GM23248 (cell line): Measurements from ENCODE around the gene PHC2. TPM values are rescaled to one million over a fixed set of nuclear protein-coding genes. Genes with fewer than 3 reads are reported as not detected.

Experiments used
- DNase-seq: peaks from one replicate; pipeline ENCODE4 v3.0.0-alpha.2; 2015
- H2AFZ ChIP-seq: fragments of 200-600 bp; sonication (generic); 2 replicates; pipeline ENCODE4 v1.6.1; 2016; ENCODE audit warnings: antibody characterized with exemption
- H3F3A ChIP-seq: fragments of 200-600 bp; sonication (generic); 2 replicates; pipeline ENCODE4 v1.6.1; 2016; ENCODE audit warnings: mild to moderate bottlenecking, antibody characterized with exemption, mixed run types; ENCODE audit not compliant: insufficient read depth
- H3K27ac ChIP-seq: fragments of 200-600 bp; sonication (generic); 2 replicates; pipeline ENCODE4 v1.5.1; 2016; ENCODE audit warnings: mild to moderate bottlenecking
- H3K27me3 ChIP-seq: fragments of 200-600 bp; sonication (generic); replicated peaks from 2 replicates; pipeline ENCODE4 v1.6.1; 2016; ENCODE audit warnings: mild to moderate bottlenecking; ENCODE audit not compliant: insufficient read depth
- H3K36me3 ChIP-seq: fragments of 200-600 bp; sonication (generic); 2 replicates; pipeline ENCODE4 v1.6.1; 2016; ENCODE audit warnings: low read depth, mild to moderate bottlenecking
- H3K4me1 ChIP-seq: fragments of 200-600 bp; sonication (generic); 2 replicates; pipeline ENCODE4 v1.6.1; 2016; ENCODE audit warnings: mild to moderate bottlenecking; ENCODE audit not compliant: insufficient read depth
- H3K4me2 ChIP-seq: fragments of 200-600 bp; sonication (generic); one replicate; pipeline ENCODE4 v1.6.1; 2016; ENCODE audit warnings: mild to moderate bottlenecking; ENCODE audit not compliant: unreplicated experiment
- H3K4me3 ChIP-seq: fragments of 200-600 bp; sonication (generic); 2 replicates; pipeline ENCODE4 v1.5.1; 2016; ENCODE audit warnings: mild to moderate bottlenecking
- H3K79me2 ChIP-seq: fragments of 200-600 bp; sonication (generic); 2 replicates; pipeline ENCODE4 v1.6.1; 2016; ENCODE audit warnings: mild to moderate bottlenecking; ENCODE audit not compliant: insufficient read depth
- H3K9ac ChIP-seq: fragments of 200-600 bp; sonication (generic); 2 replicates; pipeline ENCODE4 v1.6.1; 2016; ENCODE audit warnings: mild to moderate bottlenecking
- H3K9me2 ChIP-seq: fragments of 200-600 bp; sonication (generic); 2 replicates; pipeline ENCODE4 v1.6.1; 2016; ENCODE audit warnings: mixed run types, mild to moderate bottlenecking, moderate library complexity; ENCODE audit not compliant: insufficient read depth
- H3K9me3 ChIP-seq: fragments of 200-600 bp; sonication (generic); one replicate; pipeline ENCODE4 v1.6.1; 2017; ENCODE audit warnings: low read depth
- H4K20me1 ChIP-seq: fragments of 200-600 bp; sonication (generic); 2 replicates; pipeline ENCODE4 v1.6.0; 2016; ENCODE audit not compliant: insufficient read depth
- EZH2 ChIP-seq: fragments of 200-600 bp; sonication (generic); IDR thresholded peaks from 2 replicates; pipeline ENCODE4 v1.6.1; 2018; ENCODE audit warnings: antibody characterized with exemption, mild to moderate bottlenecking; ENCODE audit not compliant: insufficient read depth, poor library complexity, severe bottlenecking
- EZH2phosphoT487 ChIP-seq: fragments of 200-600 bp; sonication (generic); IDR thresholded peaks from 2 replicates; pipeline ENCODE4 v1.6.1; 2018; ENCODE audit warnings: antibody characterized with exemption, moderate library complexity, mild to moderate bottlenecking, low read depth; ENCODE audit not compliant: insufficient read depth
- WGBS, 2 experiments: methylation state at CpG; one replicate each; pipeline ENCODE4 v1.1.6; 2015 to 2017; ENCODE audit warnings: low lambda C conversion rate in 2 of 2, low coverage in 1 of 2; ENCODE audit errors: missing lambda C conversion rate in 2 of 2; 5-methylcytosine and 5-hydroxymethylcytosine counted together
- in situ Hi-C: fragments of 300-500 bp; cut with MboI; formaldehyde crosslinking; loops from 2 replicates; pipeline ENCODE4 v1.15.0; 2020
- polyA plus RNA-seq: library from polyadenylated mRNA; unstranded; fragments of >200 nt; fragmentation: Nextera tagmentation; extraction: Ambion mirVana; gene quantifications from 2 replicates; pipeline ENCODE4 v1.2.1, GENCODE V29; 2016
- total RNA-seq: library from RNA; depleted of rRNA; stranded (reverse); fragments of >200 nt; shearing (Covaris generic); gene quantifications from 2 replicates; pipeline ENCODE4 v1.2.3, GENCODE V29; 2014

The PHC2 gene
- total and polyA plus RNA-seq, 2 experiments from 2014 or later: 15.1 to 74.7 TPM

GRCh38 chr1:33373606-33374005 is 57.3 kb downstream of the PHC2 start:
- H3K79me2 ChIP-seq: no peaks in the 10 kb centered on the region
- no peak for TF ChIP-seq EZH2
- no peak for TF ChIP-seq EZH2phosphoT487
- H3K9ac ChIP-seq: no peak overlapping the region
- H3K9me2 ChIP-seq: no peaks in the 10 kb centered on the region
- 81 to 86% methylated on average over 4 of the region's 4 CpGs for WGBS, 2 experiments
- no peak for DNase-seq
- H3K9me3 ChIP-seq: no peaks in the 10 kb centered on the region
- H3K27ac ChIP-seq: no peak overlapping the region
- H3K4me3 ChIP-seq: no peak overlapping the region
- in situ Hi-C loops: loop anchor here (25.0 kb wide), 1 partner anchor 161 kb away; no protein-coding TSS in a partner anchor
- H3F3A ChIP-seq: peaks cover 6% of the 10 kb centered on the region; the same call in 1 of the 2 replicates
- H3K4me2 ChIP-seq: no peak overlapping the region
- H3K4me1 ChIP-seq: peaks cover 18% of the 10 kb centered on the region
- H4K20me1 ChIP-seq: no peaks in the 10 kb centered on the region
- H3K27me3 ChIP-seq: no peaks in the 10 kb centered on the region
- H3K36me3 ChIP-seq: no peaks in the 10 kb centered on the region
- H2AFZ ChIP-seq: no peak overlapping the region

DNA sequence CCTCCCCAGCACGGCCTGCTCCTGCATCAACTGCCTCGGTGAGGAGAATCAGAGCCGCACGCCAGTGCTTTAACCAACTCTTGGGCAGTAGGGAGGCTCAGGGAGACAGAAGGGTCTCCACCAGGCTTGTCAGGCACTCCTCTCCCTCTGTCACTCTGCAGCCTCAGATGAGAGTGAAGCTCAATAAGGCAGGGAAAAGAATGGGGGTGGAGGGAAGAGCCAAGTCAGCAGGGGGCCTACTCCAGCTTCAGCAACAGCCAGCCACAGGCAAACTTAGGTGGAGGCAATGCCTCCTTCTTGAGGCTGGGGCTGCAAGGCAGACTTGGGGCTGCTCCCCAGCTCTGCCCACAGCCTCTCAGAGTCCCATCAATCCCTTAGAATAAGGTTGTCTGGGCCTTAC is 58.2 kb downstream of the PHC2 start:
- peaks cover 18% of the 10 kb centered on the region for H3K4me1 ChIP-seq
- no peaks in the 10 kb centered on the region for H3K27me3 ChIP-seq
- H3K4me2 ChIP-seq: no peak overlapping the region
- no peaks in the 10 kb centered on the region for H3K36me3 ChIP-seq
- no peaks in the 10 kb centered on the region for H3K79me2 ChIP-seq
- WGBS, 2 experiments: 98 to 99% methylated on average over 4 of the region's 4 CpGs
- TF ChIP-seq EZH2phosphoT487 (no peak), EZH2 (no peak)
- H3K27ac ChIP-seq: no peak overlapping the region
- peaks cover 6% of the 10 kb centered on the region; the same call in 1 of the 2 replicates for H3F3A ChIP-seq
- H3K9me2 ChIP-seq: no peaks in the 10 kb centered on the region
- in situ Hi-C loops: loop anchor here (25.0 kb wide), 1 partner anchor 160 kb away; no protein-coding TSS in a partner anchor
- no peaks in the 10 kb centered on the region for H3K9me3 ChIP-seq
- no peak overlapping the region for H2AFZ ChIP-seq
- no peaks in the 10 kb centered on the region for H4K20me1 ChIP-seq
- no peak overlapping the region for H3K4me3 ChIP-seq
- H3K9ac ChIP-seq: no peak overlapping the region
- no peak for DNase-seq

- no peak overlapping the region for H3K4me2 ChIP-seq
- H2AFZ ChIP-seq: no peak overlapping the region
- no peak overlapping the region for H3K9ac ChIP-seq
- H3K27me3 ChIP-seq: no peaks in the 10 kb centered on the region
- H3K79me2 ChIP-seq: no peaks in the 10 kb centered on the region
- no peaks in the 10 kb centered on the region for H3K36me3 ChIP-seq
- H3K27ac ChIP-seq: no peak overlapping the region
- no peaks in the 10 kb centered on the region for H3K9me3 ChIP-seq
- DNase-seq: no peak
- H3K4me1 ChIP-seq: peaks cover 18% of the 10 kb centered on the region
- H3K9me2 ChIP-seq: no peaks in the 10 kb centered on the region
- TF ChIP-seq EZH2 (no peak), EZH2phosphoT487 (no peak)
- H3K4me3 ChIP-seq: no peak overlapping the region
- peaks cover 6% of the 10 kb centered on the region; the same call in 1 of the 2 replicates for H3F3A ChIP-seq
- in situ Hi-C loops: loop anchor here (25.0 kb wide), 1 partner anchor 160 kb away; no protein-coding TSS in a partner anchor
- no peaks in the 10 kb centered on the region for H4K20me1 ChIP-seq
- 97 to 100% methylated on average over 12 of the region's 12 CpGs for WGBS, 2 experiments
Observed at GRCh38 chr1:33372162-33372561, 58.7 kb downstream of the PHC2 start.

DNA sequence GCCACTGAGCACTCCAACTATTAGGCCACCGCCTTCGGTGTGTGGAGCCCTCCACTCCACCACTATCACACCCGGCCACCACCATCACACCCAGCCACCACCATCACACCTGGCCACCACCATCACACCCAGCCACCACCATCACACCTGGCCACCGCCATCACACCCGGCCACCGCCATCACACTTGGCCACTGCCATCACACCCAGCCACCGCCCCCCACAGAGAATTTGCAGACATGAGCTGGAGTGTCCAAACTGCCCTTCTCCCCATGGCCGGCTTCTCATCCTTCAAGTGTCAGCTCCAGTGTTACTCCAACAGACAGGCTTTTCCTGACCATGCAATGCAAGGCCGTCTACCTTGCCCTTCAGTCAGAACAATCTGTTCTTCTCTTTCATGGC is 59.6 kb downstream of the PHC2 start:
- in situ Hi-C loops: loop anchor here (25.0 kb wide), 1 partner anchor 159 kb away; no protein-coding TSS in a partner anchor
- H3K9me3 ChIP-seq: no peaks in the 10 kb centered on the region
- H3K4me2 ChIP-seq: no peak overlapping the region
- no peaks in the 10 kb centered on the region for H3K27me3 ChIP-seq
- no peak overlapping the region for H2AFZ ChIP-seq
- no peak overlapping the region for H3K9ac ChIP-seq
- H3K9me2 ChIP-seq: no peaks in the 10 kb centered on the region
- no peak overlapping the region for H3K4me3 ChIP-seq
- H4K20me1 ChIP-seq: no peaks in the 10 kb centered on the region
- WGBS, 2 experiments: 97 to 99% methylated on average over 9 of the region's 9 CpGs
- DNase-seq: no peak
- TF ChIP-seq EZH2phosphoT487 (no peak), EZH2 (no peak)
- H3K4me1 ChIP-seq: peaks cover 18% of the 10 kb centered on the region
- H3K36me3 ChIP-seq: no peaks in the 10 kb centered on the region
- peaks cover 6% of the 10 kb centered on the region; the same call in 1 of the 2 replicates for H3F3A ChIP-seq
- H3K79me2 ChIP-seq: no peaks in the 10 kb centered on the region
- H3K27ac ChIP-seq: no peak overlapping the region

DNA sequence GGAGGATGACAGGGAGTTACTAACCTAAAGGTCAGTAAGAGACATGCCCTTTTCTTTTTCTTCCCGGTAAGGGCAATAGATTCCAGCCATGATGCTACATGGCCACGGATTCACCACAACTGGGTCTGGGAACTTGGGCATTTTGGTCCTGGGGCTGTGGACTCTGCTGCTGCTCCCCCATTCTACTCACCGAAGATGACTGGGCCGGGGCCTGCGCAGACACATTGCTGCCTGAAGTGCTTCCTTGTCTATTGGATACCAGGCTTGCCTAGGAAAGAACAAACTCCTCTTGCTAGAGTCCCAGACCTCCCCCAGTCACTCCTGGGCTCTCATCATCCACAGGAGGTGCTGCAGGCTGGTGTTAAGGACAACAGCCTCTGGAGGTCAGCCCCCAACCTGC is 60.1 kb downstream of the PHC2 start:
- WGBS, 2 experiments: 83 to 87% methylated on average over 5 of the region's 5 CpGs
- H3K9me3 ChIP-seq: no peaks in the 10 kb centered on the region
- H3K27me3 ChIP-seq: no peaks in the 10 kb centered on the region
- no peaks in the 10 kb centered on the region for H3K79me2 ChIP-seq
- H3K9me2 ChIP-seq: no peaks in the 10 kb centered on the region
- peaks cover 6% of the 10 kb centered on the region; the same call in 1 of the 2 replicates for H3F3A ChIP-seq
- H3K4me3 ChIP-seq: no peak overlapping the region
- H3K9ac ChIP-seq: no peak overlapping the region
- H3K27ac ChIP-seq: no peak overlapping the region
- H3K4me2 ChIP-seq: no peak overlapping the region
- no peak for TF ChIP-seq EZH2
- no peak for TF ChIP-seq EZH2phosphoT487
- H4K20me1 ChIP-seq: no peaks in the 10 kb centered on the region
- no peak for DNase-seq
- in situ Hi-C loops: loop anchor here (25.0 kb wide), 1 partner anchor 159 kb away; no protein-coding TSS in a partner anchor
- H3K36me3 ChIP-seq: no peaks in the 10 kb centered on the region
- peaks cover 18% of the 10 kb centered on the region for H3K4me1 ChIP-seq
- H2AFZ ChIP-seq: no peak overlapping the region
